DOHH2 (cell line): ENCODE data around the gene CERS6.

ENCODE experiments used
- EZH2phosphoT487 ChIP-seq: fragments of 200-600 bp; sonication (generic); IDR thresholded peaks from 2 replicates; pipeline ENCODE4 v1.6.1; 2017; ENCODE audit warnings: borderline replicate concordance, mild to moderate bottlenecking, antibody characterized with exemption, low read length, moderate library complexity, mixed read lengths
- TF ChIP-seq, protein P1 (sequence below): fragments of 200-600 bp; sonication (generic); IDR thresholded peaks from one replicate; pipeline ENCODE4 v1.5.1; 2014; ENCODE audit warnings: antibody characterized with exemption, mild to moderate bottlenecking, low read depth, low read length; ENCODE audit not compliant: poor library complexity, severe bottlenecking

DNA sequence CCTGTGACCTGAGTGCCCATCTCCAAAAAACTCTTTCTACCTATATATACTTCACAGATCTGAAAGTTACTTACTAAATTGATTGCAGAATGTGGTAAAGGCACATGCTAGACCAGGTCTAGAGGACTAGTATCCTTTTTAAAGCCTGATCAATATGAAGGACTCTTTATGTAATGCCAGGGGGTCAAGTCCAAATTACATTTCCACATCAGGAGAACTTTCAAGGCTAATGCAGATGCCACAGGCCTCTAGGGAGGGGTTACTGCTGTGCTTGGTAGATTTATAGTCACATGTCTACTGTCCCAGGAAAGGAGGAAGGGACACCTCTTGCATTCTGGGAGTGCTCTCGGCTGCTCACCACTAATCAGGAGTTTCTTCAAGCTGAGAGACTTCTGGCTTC is 227.9 kb downstream of the CERS6 start:
- TF ChIP-seq, protein P1, sequence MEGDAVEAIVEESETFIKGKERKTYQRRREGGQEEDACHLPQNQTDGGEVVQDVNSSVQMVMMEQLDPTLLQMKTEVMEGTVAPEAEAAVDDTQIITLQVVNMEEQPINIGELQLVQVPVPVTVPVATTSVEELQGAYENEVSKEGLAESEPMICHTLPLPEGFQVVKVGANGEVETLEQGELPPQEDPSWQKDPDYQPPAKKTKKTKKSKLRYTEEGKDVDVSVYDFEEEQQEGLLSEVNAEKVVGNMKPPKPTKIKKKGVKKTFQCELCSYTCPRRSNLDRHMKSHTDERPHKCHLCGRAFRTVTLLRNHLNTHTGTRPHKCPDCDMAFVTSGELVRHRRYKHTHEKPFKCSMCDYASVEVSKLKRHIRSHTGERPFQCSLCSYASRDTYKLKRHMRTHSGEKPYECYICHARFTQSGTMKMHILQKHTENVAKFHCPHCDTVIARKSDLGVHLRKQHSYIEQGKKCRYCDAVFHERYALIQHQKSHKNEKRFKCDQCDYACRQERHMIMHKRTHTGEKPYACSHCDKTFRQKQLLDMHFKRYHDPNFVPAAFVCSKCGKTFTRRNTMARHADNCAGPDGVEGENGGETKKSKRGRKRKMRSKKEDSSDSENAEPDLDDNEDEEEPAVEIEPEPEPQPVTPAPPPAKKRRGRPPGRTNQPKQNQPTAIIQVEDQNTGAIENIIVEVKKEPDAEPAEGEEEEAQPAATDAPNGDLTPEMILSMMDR = no peak
- no peak for TF ChIP-seq EZH2phosphoT487
